HepG2 (cell line): ENCODE data around the gene RAP1GAP2. TPM values are rescaled to one million over a fixed set of nuclear protein-coding genes. Genes with fewer than 3 reads are reported as not detected.

ENCODE experiments used
- AHR ChIP-seq: IDR thresholded peaks from 2 replicates; pipeline ENCODE4 v1.6.1; 2018; ENCODE audit warnings: missing genetic modification reagents, missing compliant biosample characterization
- CSRNP2 ChIP-seq: sonication (generic); formaldehyde crosslinking; conservative IDR thresholded peaks from 2 replicates; pipeline ENCODE4 v1.8.0; 2022; ENCODE audit warnings: low read depth, missing genetic modification reagents
- HCFC1 ChIP-seq: fragments of 150-350 bp; IDR thresholded peaks from 2 replicates; pipeline ENCODE4 v1.6.1; 2014; ENCODE audit warnings: low read depth, low read length
- HDAC1 ChIP-seq: sonication (generic); formaldehyde crosslinking; IDR thresholded peaks from 2 replicates; pipeline ENCODE4 v1.5.1; 2020; ENCODE audit warnings: mild to moderate bottlenecking, missing genetic modification reagents
- NFYC ChIP-seq: IDR thresholded peaks from 2 replicates; pipeline ENCODE4 v1.6.1; 2016; ENCODE audit warnings: missing genetic modification reagents, missing compliant biosample characterization
- SRSF9 ChIP-seq: fragments of 200-400 bp; formaldehyde crosslinking; IDR thresholded peaks from 2 replicates; pipeline ENCODE4 v1.6.1; 2018; ENCODE audit warnings: borderline replicate concordance, mild to moderate bottlenecking, low read depth, low read length; ENCODE audit not compliant: insufficient read depth, poor library complexity, severe bottlenecking
- ZNF350 ChIP-seq: sonication (generic); formaldehyde crosslinking; IDR thresholded peaks from 2 replicates; pipeline ENCODE4 v1.4.0; 2020; ENCODE audit warnings: mild to moderate bottlenecking, low read depth, missing genetic modification reagents, borderline replicate concordance
- ZNF44 ChIP-seq: sonication (generic); formaldehyde crosslinking; IDR thresholded peaks from 2 replicates; pipeline ENCODE4 v1.5.1; 2020; ENCODE audit warnings: mild to moderate bottlenecking, missing genetic modification reagents
- ZNF484 ChIP-seq: sonication (generic); formaldehyde crosslinking; IDR thresholded peaks from 2 replicates; pipeline ENCODE4 v1.5.1; 2020; ENCODE audit warnings: mild to moderate bottlenecking, low read depth, missing genetic modification reagents, borderline replicate concordance
- ZNF616 ChIP-seq: sonication (generic); formaldehyde crosslinking; IDR thresholded peaks from 2 replicates; pipeline ENCODE4 v1.5.0; 2020; ENCODE audit warnings: low read depth, mild to moderate bottlenecking, missing genetic modification reagents
- ZNF713 ChIP-seq: sonication (generic); formaldehyde crosslinking; IDR thresholded peaks from 2 replicates; pipeline ENCODE4 v1.4.0; 2020; ENCODE audit warnings: mild to moderate bottlenecking, missing genetic modification reagents
- polyA plus RNA-seq, 8 experiments: library from polyadenylated mRNA; depleted of rRNA in 3 of 8; stranded (reverse) in 7 of 8; unstranded in 1 of 8; fragments of >200 nt; fragmentation: Illumina TruSeq in 4 of 8; extraction: Trizol in 4 of 8; gene quantifications; 2 replicates each; pipeline versions ENCODE4 v1.2.1 to v1.2.3, GENCODE V29; 2011 to 2016; ENCODE audit warnings: low read depth in 4 of 8, missing spikeins in 1 of 8, mixed read lengths in 1 of 8; ENCODE audit not compliant: insufficient read depth in 1 of 8
- total RNA-seq, 5 experiments: library from RNA; depleted of rRNA; stranded (reverse); fragments of >200 nt; fragmentation: Illumina TruSeq; extraction: Trizol; gene quantifications; 2 replicates each; pipeline ENCODE4 v1.2.3, GENCODE V29; 2016; ENCODE audit warnings: low read depth in 1 of 5
- TF ChIP-seq, protein P1 (sequence below): sonication (generic); formaldehyde crosslinking; IDR thresholded peaks from 2 replicates; pipeline ENCODE4 v1.5.0; 2020; ENCODE audit warnings: mild to moderate bottlenecking, missing genetic modification reagents, borderline replicate concordance
- TF ChIP-seq, protein P2 (sequence below): sonication (generic); formaldehyde crosslinking; IDR thresholded peaks from 2 replicates; pipeline ENCODE4 v1.4.0; 2020; ENCODE audit warnings: missing genetic modification reagents
- TF ChIP-seq, protein P3 (sequence below): sonication (generic); formaldehyde crosslinking; IDR thresholded peaks from 2 replicates; pipeline ENCODE4 v1.4.0; 2020; ENCODE audit warnings: missing genetic modification reagents, mild to moderate bottlenecking, borderline replicate concordance

RAP1GAP2 gene
- total and polyA plus RNA-seq, 2 of the 13 experiments (the other 11 are each of a cell fraction or from before 2014, with no cell fraction given) = 10.9 to 12.0 TPM

- TF ChIP-seq, protein P1, sequence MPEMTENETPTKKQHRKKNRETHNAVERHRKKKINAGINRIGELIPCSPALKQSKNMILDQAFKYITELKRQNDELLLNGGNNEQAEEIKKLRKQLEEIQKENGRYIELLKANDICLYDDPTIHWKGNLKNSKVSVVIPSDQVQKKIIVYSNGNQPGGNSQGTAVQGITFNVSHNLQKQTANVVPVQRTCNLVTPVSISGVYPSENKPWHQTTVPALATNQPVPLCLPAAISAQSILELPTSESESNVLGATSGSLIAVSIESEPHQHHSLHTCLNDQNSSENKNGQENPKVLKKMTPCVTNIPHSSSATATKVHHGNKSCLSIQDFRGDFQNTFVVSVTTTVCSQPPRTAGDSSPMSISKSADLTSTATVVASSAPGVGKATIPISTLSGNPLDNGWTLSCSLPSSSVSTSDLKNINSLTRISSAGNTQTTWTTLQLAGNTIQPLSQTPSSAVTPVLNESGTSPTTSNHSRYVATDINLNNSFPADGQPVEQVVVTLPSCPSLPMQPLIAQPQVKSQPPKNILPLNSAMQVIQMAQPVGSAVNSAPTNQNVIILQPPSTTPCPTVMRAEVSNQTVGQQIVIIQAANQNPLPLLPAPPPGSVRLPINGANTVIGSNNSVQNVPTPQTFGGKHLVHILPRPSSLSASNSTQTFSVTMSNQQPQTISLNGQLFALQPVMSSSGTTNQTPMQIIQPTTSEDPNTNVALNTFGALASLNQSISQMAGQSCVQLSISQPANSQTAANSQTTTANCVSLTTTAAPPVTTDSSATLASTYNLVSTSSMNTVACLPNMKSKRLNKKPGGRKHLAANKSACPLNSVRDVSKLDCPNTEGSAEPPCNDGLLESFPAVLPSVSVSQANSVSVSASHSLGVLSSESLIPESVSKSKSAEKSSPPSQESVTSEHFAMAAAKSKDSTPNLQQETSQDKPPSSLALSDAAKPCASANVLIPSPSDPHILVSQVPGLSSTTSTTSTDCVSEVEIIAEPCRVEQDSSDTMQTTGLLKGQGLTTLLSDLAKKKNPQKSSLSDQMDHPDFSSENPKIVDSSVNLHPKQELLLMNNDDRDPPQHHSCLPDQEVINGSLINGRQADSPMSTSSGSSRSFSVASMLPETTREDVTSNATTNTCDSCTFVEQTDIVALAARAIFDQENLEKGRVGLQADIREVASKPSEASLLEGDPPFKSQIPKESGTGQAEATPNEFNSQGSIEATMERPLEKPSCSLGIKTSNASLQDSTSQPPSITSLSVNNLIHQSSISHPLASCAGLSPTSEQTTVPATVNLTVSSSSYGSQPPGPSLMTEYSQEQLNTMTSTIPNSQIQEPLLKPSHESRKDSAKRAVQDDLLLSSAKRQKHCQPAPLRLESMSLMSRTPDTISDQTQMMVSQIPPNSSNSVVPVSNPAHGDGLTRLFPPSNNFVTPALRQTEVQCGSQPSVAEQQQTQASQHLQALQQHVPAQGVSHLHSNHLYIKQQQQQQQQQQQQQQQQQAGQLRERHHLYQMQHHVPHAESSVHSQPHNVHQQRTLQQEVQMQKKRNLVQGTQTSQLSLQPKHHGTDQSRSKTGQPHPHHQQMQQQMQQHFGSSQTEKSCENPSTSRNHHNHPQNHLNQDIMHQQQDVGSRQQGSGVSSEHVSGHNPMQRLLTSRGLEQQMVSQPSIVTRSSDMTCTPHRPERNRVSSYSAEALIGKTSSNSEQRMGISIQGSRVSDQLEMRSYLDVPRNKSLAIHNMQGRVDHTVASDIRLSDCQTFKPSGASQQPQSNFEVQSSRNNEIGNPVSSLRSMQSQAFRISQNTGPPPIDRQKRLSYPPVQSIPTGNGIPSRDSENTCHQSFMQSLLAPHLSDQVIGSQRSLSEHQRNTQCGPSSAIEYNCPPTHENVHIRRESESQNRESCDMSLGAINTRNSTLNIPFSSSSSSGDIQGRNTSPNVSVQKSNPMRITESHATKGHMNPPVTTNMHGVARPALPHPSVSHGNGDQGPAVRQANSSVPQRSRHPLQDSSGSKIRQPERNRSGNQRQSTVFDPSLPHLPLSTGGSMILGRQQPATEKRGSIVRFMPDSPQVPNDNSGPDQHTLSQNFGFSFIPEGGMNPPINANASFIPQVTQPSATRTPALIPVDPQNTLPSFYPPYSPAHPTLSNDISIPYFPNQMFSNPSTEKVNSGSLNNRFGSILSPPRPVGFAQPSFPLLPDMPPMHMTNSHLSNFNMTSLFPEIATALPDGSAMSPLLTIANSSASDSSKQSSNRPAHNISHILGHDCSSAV (CRISPR knock-in tag) = no peak
- no peak for TF ChIP-seq CSRNP2 (CRISPR knock-in tag)
- TF ChIP-seq AHR (CRISPR knock-in tag) = peak; percentile 61; the same call in 1 of the 2 replicates
- peak; percentile 71 for TF ChIP-seq ZNF350
- TF ChIP-seq HCFC1 = no peak; the same call in 1 of the 2 replicates
- no peak for TF ChIP-seq ZNF616 (CRISPR knock-in tag)
- TF ChIP-seq NFYC = peak; percentile 54
- TF ChIP-seq ZNF44 (CRISPR knock-in tag) = peak; percentile 89; the same call in 1 of the 2 replicates
- TF ChIP-seq, protein P2, sequence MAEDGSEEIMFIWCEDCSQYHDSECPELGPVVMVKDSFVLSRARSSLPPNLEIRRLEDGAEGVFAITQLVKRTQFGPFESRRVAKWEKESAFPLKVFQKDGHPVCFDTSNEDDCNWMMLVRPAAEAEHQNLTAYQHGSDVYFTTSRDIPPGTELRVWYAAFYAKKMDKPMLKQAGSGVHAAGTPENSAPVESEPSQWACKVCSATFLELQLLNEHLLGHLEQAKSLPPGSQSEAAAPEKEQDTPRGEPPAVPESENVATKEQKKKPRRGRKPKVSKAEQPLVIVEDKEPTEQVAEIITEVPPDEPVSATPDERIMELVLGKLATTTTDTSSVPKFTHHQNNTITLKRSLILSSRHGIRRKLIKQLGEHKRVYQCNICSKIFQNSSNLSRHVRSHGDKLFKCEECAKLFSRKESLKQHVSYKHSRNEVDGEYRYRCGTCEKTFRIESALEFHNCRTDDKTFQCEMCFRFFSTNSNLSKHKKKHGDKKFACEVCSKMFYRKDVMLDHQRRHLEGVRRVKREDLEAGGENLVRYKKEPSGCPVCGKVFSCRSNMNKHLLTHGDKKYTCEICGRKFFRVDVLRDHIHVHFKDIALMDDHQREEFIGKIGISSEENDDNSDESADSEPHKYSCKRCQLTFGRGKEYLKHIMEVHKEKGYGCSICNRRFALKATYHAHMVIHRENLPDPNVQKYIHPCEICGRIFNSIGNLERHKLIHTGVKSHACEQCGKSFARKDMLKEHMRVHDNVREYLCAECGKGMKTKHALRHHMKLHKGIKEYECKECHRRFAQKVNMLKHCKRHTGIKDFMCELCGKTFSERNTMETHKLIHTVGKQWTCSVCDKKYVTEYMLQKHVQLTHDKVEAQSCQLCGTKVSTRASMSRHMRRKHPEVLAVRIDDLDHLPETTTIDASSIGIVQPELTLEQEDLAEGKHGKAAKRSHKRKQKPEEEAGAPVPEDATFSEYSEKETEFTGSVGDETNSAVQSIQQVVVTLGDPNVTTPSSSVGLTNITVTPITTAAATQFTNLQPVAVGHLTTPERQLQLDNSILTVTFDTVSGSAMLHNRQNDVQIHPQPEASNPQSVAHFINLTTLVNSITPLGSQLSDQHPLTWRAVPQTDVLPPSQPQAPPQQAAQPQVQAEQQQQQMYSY (CRISPR knock-in tag) = no peak
- TF ChIP-seq HDAC1 (CRISPR knock-in tag) = peak; percentile 76
- TF ChIP-seq, protein P3, sequence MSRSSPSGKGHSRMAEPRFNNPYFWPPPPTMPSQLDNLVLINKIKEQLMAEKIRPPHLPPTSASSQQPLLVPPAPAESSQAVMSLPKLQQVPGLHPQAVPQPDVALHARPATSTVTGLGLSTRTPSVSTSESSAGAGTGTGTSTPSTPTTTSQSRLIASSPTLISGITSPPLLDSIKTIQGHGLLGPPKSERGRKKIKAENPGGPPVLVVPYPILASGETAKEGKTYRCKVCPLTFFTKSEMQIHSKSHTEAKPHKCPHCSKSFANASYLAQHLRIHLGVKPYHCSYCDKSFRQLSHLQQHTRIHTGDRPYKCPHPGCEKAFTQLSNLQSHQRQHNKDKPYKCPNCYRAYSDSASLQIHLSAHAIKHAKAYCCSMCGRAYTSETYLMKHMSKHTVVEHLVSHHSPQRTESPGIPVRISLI (CRISPR knock-in tag) = peak; percentile 28; the same call in 1 of the 2 replicates
- TF ChIP-seq ZNF713 = no peak
- no peak for TF ChIP-seq SRSF9
- TF ChIP-seq ZNF484 (CRISPR knock-in tag) = no peak
Observed at GRCh38 chr17:2975469-2975958, 179.3 kb downstream of the RAP1GAP2 start (continued).
